ENCODE data around the gene OR51D1.

The OR51D1 gene

GRCh38 chr11:4636962-4637661, at the start of gene OR51D1:
OR51D1 (plus strand) TSS chr11:4637477; CDS start chr11:4639791, 2,314 bp downstream.
- DNase-seq (ENCODE audit: low spot score), result peak; percentile 38

- no peak for DNase-seq (ENCODE audit: low spot score)
Observed at GRCh38 chr11:4589017-4589416, 48.3 kb upstream of the OR51D1 start.

GRCh38 chr11:4593739-4594138, 43.5 kb upstream of the OR51D1 start, which contains the start of gene OR52I1:
OR52I1 (plus strand) TSS chr11:4594039; CDS start chr11:4594039, 0 bp downstream.
- DNase-seq (ENCODE audit: low spot score), result no peak

- no peak for DNase-seq (ENCODE audit: low spot score)
Observed at GRCh38 chr11:4605057-4605456, 32.2 kb upstream of the OR51D1 start.

- no peak for DNase-seq (ENCODE audit: low spot score)
Observed at GRCh38 chr11:4606231-4607015, 30.9 kb upstream of the OR51D1 start.

GRCh38 chr11:4607096-4607495, 30.2 kb upstream of the OR51D1 start:
- peak; percentile 23 for DNase-seq (ENCODE audit: low spot score)

- peak; percentile 97 for DNase-seq (ENCODE audit: low spot score)
Observed at GRCh38 chr11:4607781-4608666, 29.3 kb upstream of the OR51D1 start, which contains the start of gene TRIM68. TRIM68 (minus strand) TSS chr11:4608231; CDS start chr11:4605504, 2,727 bp downstream.

GRCh38 chr11:4610258-4610935, 26.9 kb upstream of the OR51D1 start:
- no peak for DNase-seq (ENCODE audit: low spot score)

- no peak for DNase-seq (ENCODE audit: low spot score)
Observed at GRCh38 chr11:4611986-4612385, 25.3 kb upstream of the OR51D1 start.

GRCh38 chr11:4615856-4616444, 21.3 kb upstream of the OR51D1 start:
- DNase-seq (ENCODE audit: low spot score), result no peak

GRCh38 chr11:4619514-4619913, 17.8 kb upstream of the OR51D1 start:
- no peak for DNase-seq (ENCODE audit: low spot score)

GRCh38 chr11:4626207-4627099, 10.8 kb upstream of the OR51D1 start:
- DNase-seq (ENCODE audit: low spot score), result no peak

GRCh38 chr11:4636136-4636535, 1.1 kb upstream of the OR51D1 start:
- no peak for DNase-seq (ENCODE audit: low spot score)

- no peak for DNase-seq (ENCODE audit: low spot score)
Observed at GRCh38 chr11:4637662-4638047, 378 bp downstream of the OR51D1 start.

GRCh38 chr11:4639931-4640330, 2.7 kb downstream of the OR51D1 start:
- DNase-seq (ENCODE audit: low spot score), result no peak

- DNase-seq (ENCODE audit: low spot score), result no peak
Observed at GRCh38 chr11:4641501-4641900, 4.2 kb downstream of the OR51D1 start.

- DNase-seq (ENCODE audit: low spot score), result no peak
Observed at GRCh38 chr11:4642043-4642442, 4.8 kb downstream of the OR51D1 start.

- no peak for DNase-seq (ENCODE audit: low spot score)
Observed at GRCh38 chr11:4643076-4643475, 5.8 kb downstream of the OR51D1 start.

GRCh38 chr11:4643682-4644081, 6.4 kb downstream of the OR51D1 start, which contains the start of gene OR51E1:
OR51E1 (plus strand) TSS chr11:4643982; CDS start chr11:4652527, 8,545 bp downstream.
- DNase-seq (ENCODE audit: low spot score), result no peak

GRCh38 chr11:4644233-4644632, 7.0 kb downstream of the OR51D1 start:
- DNase-seq (ENCODE audit: low spot score), result no peak
